ENCODE measurements around the gene MAML2.

The MAML2 gene

DNA sequence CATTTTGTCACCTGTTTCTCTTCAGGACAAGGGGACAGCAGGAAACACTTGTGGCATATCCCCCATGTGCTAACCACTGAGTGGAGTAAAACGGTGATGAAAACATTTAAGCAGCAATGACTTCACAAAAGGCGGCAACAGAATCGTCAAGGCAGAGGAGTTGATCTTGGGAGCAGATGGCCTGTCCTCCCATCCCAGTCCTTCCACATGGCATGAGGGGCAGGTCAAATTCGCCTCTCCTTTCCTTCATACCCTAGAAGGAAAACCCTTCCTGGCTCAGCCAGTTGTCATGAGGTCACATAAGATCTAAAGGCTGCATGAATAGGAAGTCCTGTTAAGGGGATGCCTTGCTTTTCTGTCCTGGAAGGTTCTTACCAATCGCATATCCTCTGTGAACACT, 169.1 kb downstream of the MAML2 start:
- FAIRE-seq (no peak), DNase-seq (ENCODE audit: extremely low spot score, insufficient read length, low read depth) (no peak)

DNA sequence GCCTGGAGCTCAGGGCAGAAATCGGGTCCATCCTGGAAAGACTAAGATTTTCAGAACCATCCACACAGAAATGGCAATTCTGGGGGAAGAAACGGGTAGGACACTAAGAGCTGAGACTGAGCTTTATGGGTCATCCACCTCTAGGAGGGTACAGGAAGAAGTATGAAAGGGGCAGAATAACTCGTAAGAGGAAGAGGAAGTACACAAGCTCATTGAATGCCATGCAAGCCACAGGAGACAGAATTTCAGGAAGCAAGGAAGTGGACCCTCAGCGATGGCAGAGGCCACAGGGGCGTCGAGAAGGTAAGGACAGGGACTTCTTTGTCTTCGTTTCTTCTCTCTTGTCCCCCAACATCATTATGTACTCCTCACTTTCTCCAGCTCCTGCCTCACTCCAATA, 169.6 kb downstream of the MAML2 start:
- FAIRE-seq (no peak), DNase-seq (ENCODE audit: extremely low spot score, insufficient read length, low read depth) (no peak)

DNA sequence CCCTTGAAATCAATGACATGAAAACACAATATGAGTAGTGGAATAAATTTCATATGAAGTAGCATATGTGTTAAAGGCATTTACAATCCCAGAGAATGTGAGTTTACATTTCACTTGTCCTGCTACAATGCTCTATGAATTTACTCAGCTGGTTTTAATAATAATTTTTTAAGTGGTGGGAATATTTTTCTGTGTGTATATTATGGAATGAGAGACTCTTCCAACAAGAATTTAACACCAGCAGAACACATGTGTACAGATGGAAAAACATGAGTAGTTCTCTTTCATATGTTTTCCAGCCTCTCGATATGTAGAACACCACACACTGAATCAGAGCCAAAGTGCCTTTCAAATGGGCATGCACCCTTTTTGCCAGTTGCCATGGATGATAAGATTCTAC, 170.4 kb downstream of the MAML2 start:
- FAIRE-seq: no peak
- no peak for DNase-seq (ENCODE audit: extremely low spot score, insufficient read length, low read depth)

DNA sequence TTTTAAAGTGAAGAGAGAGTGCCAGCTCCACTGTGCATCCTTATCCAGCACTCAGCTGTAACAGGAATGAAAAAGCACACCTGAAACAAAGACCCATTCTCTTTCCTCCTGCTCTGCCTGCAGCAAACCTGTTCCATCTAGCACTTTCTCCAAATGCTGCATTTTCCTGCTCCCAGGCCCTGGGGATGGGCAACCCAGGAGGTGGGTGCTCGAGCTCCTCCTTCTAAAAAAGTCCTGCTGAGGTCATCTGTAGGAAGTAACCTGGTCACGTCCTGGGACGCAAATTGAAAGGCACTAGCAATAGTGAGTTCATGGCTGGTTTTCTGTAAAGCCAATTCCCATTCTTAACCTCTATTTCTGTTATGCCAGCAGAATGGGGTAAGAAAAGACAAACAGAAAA, 173.7 kb downstream of the MAML2 start:
- FAIRE-seq (no peak), DNase-seq (ENCODE audit: extremely low spot score, insufficient read length, low read depth) (no peak)

DNA sequence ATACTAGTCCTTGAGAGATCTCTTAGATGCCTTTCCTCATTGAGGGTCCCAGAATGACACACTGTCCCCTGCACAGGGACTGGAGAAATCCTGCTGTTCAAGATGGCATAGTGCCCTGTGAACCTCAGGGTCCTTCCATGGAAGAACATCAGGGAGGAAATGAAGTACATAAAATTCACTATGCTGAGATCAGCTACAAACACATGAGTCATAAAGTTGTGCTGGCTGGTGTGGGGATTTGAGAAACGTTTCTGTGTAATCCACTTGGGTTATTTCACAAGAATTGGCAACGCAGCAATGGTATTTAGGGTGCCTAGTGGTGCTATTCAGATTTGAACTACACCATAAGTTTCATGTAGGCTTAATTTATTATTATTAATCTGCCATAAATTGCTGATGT, 174.4 kb downstream of the MAML2 start:
- FAIRE-seq (no peak), DNase-seq (ENCODE audit: extremely low spot score, insufficient read length, low read depth) (no peak)

DNA sequence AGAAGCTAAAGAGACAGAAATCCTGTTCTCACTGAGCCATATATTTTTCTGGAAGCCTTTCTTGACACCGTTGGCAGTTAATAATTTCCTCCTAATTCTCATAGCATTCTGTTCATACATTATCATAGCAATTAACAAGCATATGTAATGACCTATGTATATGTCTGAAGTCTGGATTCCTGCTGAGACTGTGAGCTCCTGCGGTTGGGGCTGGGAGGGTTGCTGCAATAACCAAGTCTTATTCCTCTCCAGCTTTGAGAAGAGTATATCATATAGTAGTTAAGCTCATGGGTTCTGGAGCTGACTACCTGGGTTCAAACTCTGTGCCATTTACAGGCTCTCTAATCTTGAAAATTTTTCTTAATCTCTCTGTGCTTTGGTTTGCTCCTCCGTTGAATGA, 175.2 kb downstream of the MAML2 start:
- DNase-seq (ENCODE audit: extremely low spot score, insufficient read length, low read depth): no peak
- no peak for FAIRE-seq

DNA sequence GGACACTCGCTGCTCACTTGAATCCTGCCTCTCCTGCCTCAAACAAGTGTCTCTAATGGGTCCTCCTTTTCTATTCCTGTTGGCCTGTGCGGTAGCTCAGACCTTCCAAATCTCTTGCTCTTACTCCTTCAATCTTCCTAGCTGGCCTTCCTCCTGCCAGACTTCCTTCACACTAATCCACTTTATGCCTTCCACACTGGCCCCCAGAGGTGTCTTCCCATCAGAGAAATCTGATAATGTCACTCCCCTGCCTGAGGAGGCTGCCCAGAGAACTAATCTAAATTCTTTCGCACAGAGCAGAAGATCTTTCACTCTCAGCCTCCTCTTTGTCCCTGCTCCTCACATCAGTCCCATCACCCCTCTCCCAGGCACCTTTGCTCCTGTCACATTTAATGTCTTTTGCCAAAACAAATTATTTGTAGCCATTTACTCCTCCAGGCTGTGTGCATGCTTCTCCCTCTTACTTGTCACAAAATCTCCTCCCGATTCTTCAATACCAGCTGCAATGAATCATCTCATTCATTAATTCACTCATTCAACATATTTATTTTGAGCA, 175.7 kb downstream of the MAML2 start:
- DNase-seq (ENCODE audit: extremely low spot score, insufficient read length, low read depth): no peak
- no peak for FAIRE-seq

DNA sequence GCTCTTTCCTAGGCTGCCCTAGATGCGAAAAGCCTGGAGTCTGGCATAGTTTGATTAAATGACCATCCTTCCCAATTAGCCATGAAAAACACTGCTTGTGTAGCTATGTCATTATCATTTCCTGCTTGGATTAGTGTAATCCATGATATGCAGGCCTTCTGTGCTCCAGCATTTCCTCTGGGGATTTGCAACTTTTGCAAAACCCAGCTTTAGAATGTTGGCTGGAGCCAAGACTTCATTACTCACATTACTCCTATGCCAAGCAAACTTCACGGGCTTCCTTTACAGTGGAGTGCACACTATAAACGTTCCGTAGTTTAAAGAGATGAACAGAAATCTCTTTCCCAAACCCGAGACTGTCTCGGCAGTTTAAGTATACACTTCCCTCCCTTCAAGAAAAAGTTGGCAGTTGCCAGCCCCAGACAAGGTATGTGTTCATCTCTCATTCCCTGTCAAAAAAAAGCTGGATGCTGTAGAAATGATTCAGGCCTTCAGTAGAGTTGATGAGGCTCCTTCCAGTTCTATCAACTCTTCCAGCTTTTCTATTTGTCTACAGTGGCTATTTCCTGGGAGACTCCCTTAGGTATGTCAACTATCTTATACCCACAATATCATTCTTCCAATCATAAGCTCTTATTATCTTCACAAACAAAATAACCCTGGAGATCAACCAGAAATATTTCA, 180.0 kb downstream of the MAML2 start:
- DNase-seq (ENCODE audit: extremely low spot score, insufficient read length, low read depth) (no peak), FAIRE-seq (no peak)

DNA sequence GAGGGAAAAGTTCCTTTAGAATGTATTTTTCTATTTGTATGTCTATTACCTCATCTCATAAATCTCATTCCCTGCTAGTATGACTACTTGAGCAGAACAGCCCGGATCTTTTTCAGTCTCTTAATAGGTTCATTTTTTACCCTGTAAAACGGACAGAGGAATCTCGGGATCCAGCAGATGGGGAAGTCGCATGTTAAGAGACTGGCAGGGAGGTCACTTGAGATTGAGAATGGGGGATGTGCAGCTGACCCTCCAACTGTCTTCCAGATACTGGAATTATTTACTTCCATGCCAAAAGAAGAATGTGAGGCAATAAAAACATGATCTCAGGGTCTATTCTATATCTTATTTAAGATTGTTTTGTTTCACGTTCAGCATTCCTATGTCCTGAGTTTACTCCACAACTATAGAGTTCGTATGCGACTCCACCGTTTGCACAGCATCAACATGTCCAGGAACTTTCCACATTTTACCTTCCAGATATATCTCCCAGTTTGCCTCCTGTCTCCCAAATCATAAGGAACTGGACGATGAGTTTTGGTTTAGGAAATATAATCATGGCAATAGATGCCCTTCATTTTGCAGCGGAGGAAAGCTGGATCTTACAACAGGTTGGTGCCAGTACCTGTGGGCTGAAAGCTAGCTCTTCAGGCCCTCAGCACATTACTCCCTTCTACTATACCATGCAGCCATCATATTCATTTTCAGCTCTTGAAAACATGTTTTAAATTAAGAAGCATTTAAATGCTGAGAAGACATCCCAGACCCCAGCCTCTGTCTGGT, 181.5 kb downstream of the MAML2 start:
- FAIRE-seq: no peak

DNA sequence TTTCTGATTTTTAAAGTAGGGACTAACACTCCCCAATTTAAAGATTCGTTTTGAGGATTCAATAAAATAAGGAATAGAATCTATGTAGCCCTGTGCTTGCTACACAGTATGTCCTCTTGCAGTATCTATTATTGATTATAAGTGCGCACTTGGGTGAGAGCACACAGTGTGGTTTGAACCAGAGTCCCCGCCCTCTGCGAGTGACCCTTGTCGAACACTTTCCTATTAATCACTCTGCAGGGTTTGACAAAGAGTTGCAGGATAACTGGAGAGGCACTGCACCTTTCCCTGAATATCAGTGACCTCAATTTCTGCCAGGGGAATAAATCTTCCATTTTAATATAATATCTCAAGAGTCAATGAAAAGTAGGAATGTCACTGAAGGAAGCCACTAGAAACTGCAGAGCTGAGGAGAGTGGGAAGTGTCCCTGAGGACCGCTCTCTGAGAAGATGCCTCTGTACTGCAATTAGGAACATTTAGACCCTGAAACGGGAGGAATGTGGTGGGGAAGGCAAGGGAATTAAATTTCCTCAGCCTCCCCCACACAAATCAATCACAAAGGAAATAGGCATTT, 182.2 kb downstream of the MAML2 start:
- DNase-seq (ENCODE audit: extremely low spot score, insufficient read length, low read depth): no peak
- no peak for FAIRE-seq

More for the DNA sequence above, 181.5 kb downstream of the MAML2 start:
- no peak for DNase-seq (ENCODE audit: extremely low spot score, insufficient read length, low read depth)

DNA sequence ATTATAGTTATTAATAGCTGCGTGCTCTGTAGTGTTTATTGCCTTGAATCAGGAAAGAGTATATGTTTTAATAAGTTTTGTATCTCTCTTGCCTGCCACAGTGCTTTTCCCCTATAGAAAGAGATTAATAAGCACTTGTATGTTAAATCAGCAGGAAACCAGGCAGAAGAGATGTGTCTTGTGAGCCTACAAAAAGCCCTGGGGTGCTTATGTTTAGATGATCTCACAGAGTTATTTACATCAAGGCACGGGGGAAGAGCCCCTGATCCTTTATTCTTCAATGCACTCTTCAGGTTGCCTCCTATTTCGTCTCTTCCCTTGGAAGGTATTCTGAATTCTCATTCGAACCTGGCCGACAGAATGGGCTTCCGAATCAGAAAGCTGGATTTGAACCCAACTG, 183.0 kb downstream of the MAML2 start:
- DNase-seq (ENCODE audit: extremely low spot score, insufficient read length, low read depth) (no peak), FAIRE-seq (no peak)

DNA sequence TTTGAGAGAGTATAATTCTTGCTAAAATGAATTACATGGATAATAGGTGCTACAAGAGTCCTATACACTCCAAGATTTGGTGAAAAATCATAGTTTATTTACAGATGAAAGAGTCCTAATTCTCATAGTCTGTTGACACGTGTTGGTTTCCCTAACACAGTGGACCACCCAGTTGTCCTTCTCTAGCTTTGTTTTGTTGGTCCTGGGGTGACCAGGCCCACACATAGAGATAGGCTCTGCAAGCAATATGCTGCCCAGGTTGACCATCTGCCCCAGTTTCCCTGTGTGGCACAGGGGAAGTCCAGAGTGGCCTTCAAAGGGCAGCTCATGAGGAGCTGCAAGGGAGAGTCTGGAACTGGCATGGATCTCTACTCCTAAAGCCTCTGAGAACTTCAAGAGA, 184.9 kb downstream of the MAML2 start:
- no peak for DNase-seq (ENCODE audit: extremely low spot score, insufficient read length, low read depth)
- no peak for FAIRE-seq

DNA sequence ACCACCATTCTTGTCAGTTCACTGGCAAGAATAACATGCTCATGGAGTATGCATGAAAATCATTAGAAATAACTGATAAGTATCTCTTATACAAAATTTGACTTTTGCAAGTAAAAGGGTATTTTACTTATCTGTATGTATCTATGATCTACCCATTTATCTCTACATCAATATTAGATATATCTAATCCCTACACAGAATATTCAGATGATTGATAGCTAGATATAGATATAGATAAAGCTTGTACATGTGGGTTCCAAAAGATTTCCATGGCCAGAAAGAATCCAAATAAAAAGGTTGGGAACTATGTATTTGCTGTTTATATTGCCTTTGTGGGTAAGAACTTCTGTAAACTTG, 185.5 kb downstream of the MAML2 start:
- no peak for FAIRE-seq

DNA sequence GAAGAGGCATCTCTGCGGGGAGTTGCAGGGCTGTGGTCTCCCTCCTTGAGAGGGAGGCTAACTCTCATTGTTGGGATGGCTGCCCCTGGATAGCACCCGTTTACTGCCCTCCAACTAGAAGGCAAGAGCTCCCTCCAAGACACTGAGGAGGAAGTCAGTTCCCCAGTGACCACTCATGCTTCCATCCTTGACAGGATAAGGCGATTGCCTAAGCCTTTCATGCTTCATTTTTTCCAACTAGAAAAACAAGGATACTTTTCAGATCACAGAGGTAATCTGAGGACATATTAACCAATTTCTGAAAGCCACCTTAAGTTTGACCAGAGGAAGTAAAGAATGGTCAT, 186.6 kb downstream of the MAML2 start:
- DNase-seq (ENCODE audit: extremely low spot score, insufficient read length, low read depth) (no peak), FAIRE-seq (no peak)

More for the DNA sequence above, 185.5 kb downstream of the MAML2 start:
- DNase-seq (ENCODE audit: extremely low spot score, insufficient read length, low read depth): no peak

DNA sequence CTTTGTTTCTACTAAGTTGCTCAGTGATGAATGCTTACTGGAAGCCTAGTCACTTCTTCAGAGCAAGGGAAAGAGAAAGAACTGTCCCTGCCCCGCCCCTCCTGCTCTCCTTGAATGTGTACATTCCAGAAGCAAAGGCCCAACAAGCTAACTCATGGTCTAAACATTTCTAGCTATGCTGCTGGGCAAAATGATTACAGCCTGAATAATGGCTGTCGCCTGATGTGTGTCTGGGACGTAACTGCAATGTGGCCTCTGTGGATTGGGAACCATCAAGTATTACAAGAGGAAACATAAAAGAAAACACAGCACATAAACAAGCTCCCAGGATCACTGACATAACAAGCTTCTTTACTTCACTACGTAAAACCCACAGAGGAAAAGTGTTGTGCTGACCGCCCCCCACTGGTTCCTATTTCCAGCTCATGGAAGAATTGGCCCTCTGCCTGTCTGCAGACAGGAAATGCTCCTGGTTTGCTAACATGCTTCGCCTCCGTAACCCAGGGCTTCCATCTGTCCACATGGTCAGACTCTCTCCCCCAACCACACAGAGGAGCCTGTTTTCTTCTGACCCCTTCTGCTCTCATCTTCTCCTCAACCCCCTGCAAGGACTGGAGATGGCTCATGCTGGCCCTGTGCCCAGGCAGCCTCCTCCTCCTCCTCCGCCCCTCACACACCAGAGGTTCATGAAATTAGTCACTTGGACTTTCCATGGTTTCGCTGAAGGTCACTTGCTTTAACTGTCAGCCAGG, 187.2 kb downstream of the MAML2 start:
- peak; percentile 54 for DNase-seq (ENCODE audit: extremely low spot score, insufficient read length, low read depth)
- FAIRE-seq: peak; percentile 85

DNA sequence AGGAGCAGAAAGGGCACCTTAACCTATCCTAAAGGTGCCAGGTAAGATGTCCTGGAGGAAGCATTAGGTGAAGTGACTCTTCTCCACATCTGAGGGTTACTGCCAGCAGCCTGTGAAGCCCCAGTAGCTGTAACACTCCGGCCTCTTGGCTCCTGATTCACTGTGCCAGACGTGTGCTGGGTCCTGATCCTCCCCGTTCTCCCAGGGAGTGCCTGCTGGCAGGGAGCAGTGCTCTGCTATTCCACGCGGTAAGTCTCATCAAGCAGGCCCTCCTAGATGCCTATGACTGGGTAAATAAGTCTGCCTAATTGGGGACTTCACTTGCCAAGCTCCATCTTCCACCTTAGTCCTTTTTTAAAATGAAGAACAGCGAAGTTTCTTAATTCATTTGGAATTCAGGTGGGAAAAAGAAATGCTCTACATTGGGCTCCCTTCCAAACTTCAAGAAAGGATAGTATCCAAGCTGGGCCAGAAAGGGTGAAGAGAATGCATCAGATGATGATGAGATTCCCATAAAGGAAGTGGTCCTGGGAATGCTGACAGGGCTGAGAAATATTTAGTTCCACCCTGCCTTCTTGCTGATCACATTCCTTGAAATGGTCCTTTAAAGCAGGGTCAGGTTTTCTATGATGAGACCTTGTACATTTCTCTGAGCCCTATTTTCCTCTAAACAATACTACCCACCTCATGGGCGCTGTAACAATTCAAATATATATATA, 188.0 kb downstream of the MAML2 start:
- DNase-seq (ENCODE audit: extremely low spot score, insufficient read length, low read depth): no peak

DNA sequence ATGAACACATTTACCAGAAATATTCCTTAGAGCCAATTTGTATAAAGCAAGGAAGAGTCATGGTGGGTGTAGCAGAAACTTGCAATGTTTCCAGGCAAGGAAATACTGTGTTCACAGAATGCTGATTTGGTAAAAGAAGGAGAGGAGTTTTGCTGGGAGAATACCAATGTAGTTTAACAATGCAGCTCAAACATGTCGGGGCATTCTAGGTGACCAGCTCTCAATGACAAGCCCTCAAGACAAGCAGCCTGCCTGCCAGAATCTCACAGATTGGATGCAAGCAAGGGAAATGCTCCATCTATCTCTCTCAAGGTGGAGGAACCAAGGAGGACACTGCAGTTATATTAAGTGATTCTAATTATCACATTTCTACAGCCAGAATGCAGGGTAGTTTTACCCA, 190.4 kb downstream of the MAML2 start:
- DNase-seq (ENCODE audit: extremely low spot score, insufficient read length, low read depth) (no peak), FAIRE-seq (no peak)

More for the DNA sequence above, 188.0 kb downstream of the MAML2 start:
- FAIRE-seq: no peak

DNA sequence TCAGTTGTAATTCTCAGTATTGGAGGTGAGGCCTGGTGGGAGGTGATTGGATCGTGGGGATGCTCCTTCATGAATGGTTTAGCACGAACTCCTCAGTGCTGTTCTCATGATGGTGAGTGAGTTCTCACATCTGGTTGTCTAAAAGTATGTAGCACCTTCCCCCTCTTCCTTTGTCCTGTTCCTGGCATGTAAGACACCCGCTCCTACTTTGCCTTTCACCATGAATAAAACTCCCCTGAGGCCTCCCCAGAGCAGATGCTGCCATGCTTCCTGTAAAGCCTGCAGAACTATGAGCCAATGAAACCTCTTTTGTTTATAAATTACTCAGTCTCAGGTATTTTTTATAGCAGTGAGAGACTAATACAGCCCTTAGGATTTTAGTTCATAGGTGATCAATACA, 191.5 kb downstream of the MAML2 start:
- no peak for FAIRE-seq

DNA sequence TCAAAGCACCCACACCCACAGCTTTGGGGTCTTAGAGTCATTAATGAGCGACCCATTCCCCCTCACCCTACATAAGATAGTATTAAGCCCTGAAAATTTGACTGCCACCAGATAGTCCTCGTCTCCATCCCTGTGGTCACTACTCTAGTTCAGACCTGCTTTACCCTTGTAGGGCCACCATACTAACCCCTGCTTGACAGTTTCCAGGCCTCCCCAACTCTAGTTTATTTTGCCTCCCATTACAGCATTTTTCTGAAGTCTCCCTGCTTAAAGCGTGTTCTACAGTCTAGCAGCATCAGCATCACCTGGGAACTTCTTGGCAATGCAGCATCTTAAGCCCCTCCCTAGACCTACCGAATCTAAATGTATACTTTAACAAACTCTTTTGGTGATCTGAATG, 192.4 kb downstream of the MAML2 start:
- FAIRE-seq (no peak), DNase-seq (ENCODE audit: extremely low spot score, insufficient read length, low read depth) (no peak)

More for the DNA sequence above, 191.5 kb downstream of the MAML2 start:
- no peak for DNase-seq (ENCODE audit: extremely low spot score, insufficient read length, low read depth)

All from GM18507 (cell line).